ENCODE data around the gene MYO5B.

DNA sequence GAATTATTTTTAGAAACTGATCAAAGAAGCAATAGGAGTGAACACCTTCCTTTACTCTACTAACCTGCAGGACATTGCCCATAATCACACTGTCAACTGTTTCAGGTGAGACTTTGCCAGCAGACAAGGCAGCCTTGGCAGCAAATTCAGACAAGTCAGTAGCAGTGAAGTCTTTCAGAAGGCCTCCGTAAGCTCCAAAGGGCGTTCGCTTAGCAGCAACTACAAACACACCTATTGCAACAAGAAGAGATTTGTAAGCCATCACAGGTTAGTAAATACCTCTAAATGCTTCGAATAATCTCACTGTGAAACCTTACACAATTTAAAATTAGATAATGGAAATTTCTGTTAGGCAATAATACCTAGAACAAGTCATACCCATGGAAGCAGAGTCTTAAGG lies 392.3 kb downstream of the MYO5B start:
- TF ChIP-seq SP2 (IDR thresholded peaks at IDR 0.05; ENCODE audit: extremely low read depth, low read depth, low read length, poor library complexity, severe bottlenecking) (no peak), MXI1 (IDR thresholded peaks at IDR 0.05; ENCODE audit: low read depth, low read length) (no peak)
